Activated effector memory CD4-positive, alpha-beta T cell treated with Interleukin-2 at 50 U/mL for 16 hours (primary cell): ENCODE results near the gene KRTAP1-1.
"Not testable (repeated sequence)": the region's sequence is repeated elsewhere in the genome, so short reads cannot be mapped to it uniquely, and the experiment has no call there.

Experiments used
- DNase-seq: peaks from one replicate; pipeline ENCODE4 v3.0.0-alpha.2; 2020

KRTAP1-1 gene

GRCh38 chr17:41054556-41054955 is 13.3 kb upstream of the KRTAP1-1 start:
- DNase-seq, result not testable (repeated sequence)

GRCh38 chr17:41054025-41054424 is 12.8 kb upstream of the KRTAP1-1 start:
- DNase-seq, result no peak

GRCh38 chr17:41052566-41052965 is 11.3 kb upstream of the KRTAP1-1 start:
- no peak for DNase-seq

- DNase-seq, result no peak
Observed at GRCh38 chr17:41049110-41049509, 7.9 kb upstream of the KRTAP1-1 start.

- no peak for DNase-seq
Observed at GRCh38 chr17:41048441-41048840, 7.2 kb upstream of the KRTAP1-1 start.

- DNase-seq, result not testable (repeated sequence)
Observed at GRCh38 chr17:41046735-41047465, 5.7 kb upstream of the KRTAP1-1 start, which contains the start of gene KRTAP2-1. Gene KRTAP2-1 (minus strand): TSS chr17:41047316. CDS start chr17:41047267, 49 bp downstream.

GRCh38 chr17:41042953-41043352 is 1.7 kb upstream of the KRTAP1-1 start:
- no peak for DNase-seq

- no peak for DNase-seq
Observed at GRCh38 chr17:41037853-41038350, 3.3 kb downstream of the KRTAP1-1 start.

- DNase-seq, result not testable (repeated sequence)
Observed at GRCh38 chr17:41034346-41034935, 6.8 kb downstream of the KRTAP1-1 start, which contains the start of gene KRTAP1-3. Gene KRTAP1-3 (minus strand): TSS chr17:41034874. CDS start chr17:41034821, 53 bp downstream.

- DNase-seq, result no peak
Observed at GRCh38 chr17:41029633-41030245, 11.5 kb downstream of the KRTAP1-1 start, which contains the start of gene KRTAP1-4. Gene KRTAP1-4 (minus strand): TSS chr17:41030195. CDS start chr17:41030078, 117 bp downstream.

GRCh38 chr17:41026715-41027471 is 14.4 kb downstream of the KRTAP1-1 start, which contains the start of gene KRTAP1-5:
Gene KRTAP1-5 (minus strand): TSS chr17:41027208. CDS start chr17:41027155, 53 bp downstream.
- DNase-seq, result no peak

GRCh38 chr17:41024697-41025096 is 16.6 kb downstream of the KRTAP1-1 start:
- no peak for DNase-seq

- no peak for DNase-seq
Observed at GRCh38 chr17:41020336-41020735, 20.9 kb downstream of the KRTAP1-1 start.

- no peak for DNase-seq
Observed at GRCh38 chr17:41019415-41019814, 21.8 kb downstream of the KRTAP1-1 start.

- DNase-seq, result no peak
Observed at GRCh38 chr17:41018541-41018940, 22.7 kb downstream of the KRTAP1-1 start.

- no peak for DNase-seq
Observed at GRCh38 chr17:41016578-41017215, 24.6 kb downstream of the KRTAP1-1 start.

GRCh38 chr17:41015454-41015853 is 25.8 kb downstream of the KRTAP1-1 start:
- DNase-seq, result no peak

- DNase-seq, result no peak
Observed at GRCh38 chr17:41013606-41014005, 27.6 kb downstream of the KRTAP1-1 start.

- no peak for DNase-seq
Observed at GRCh38 chr17:41013181-41013580, 28.1 kb downstream of the KRTAP1-1 start.

GRCh38 chr17:41012326-41013120 is 28.7 kb downstream of the KRTAP1-1 start:
- no peak for DNase-seq

- DNase-seq, result no peak
Observed at GRCh38 chr17:41010441-41010840, 30.8 kb downstream of the KRTAP1-1 start.
